SK-N-SH treated with all-trans-retinoic acid at 6 μM for 48 hours (cell line): ENCODE data around the gene DNMT3A.

Source experiments
- ATAC-seq: fragments of 200-7000 bp; cut with Tn5 transposase; 3 replicates; pipeline ENCODE4 v1.9.1; 2020; ENCODE audit warnings: mild to moderate bottlenecking, moderate library complexity
- ARNTL ChIP-seq: fragments of 450-650 bp; formaldehyde crosslinking; IDR thresholded peaks from 2 replicates; pipeline ENCODE4 v1.5.0; 2020; ENCODE audit warnings: low read depth, mild to moderate bottlenecking, moderate library complexity, borderline replicate concordance
- BACH2 ChIP-seq: fragments of 250-450 bp; sonication (Bioruptor Pico); IDR thresholded peaks from 2 replicates; pipeline ENCODE4 v1.9.0; 2021; ENCODE audit warnings: mild to moderate bottlenecking, borderline replicate concordance
- CREB5 ChIP-seq: fragments of 250-450 bp; sonication (Bioruptor Pico); IDR thresholded peaks from 2 replicates; pipeline ENCODE4 v1.5.1; 2020; ENCODE audit warnings: low read depth, mild to moderate bottlenecking, moderate library complexity
- CSDC2 ChIP-seq: fragments of 250-450 bp; sonication (Bioruptor Pico); IDR thresholded peaks from 2 replicates; pipeline ENCODE4 v1.5.0; 2020; ENCODE audit warnings: mild to moderate bottlenecking, moderate library complexity
- ESRRG ChIP-seq: fragments of 250-450 bp; sonication (Bioruptor Pico); IDR thresholded peaks from 2 replicates; pipeline ENCODE4 v1.6.1; 2021; ENCODE audit warnings: mild to moderate bottlenecking
- GLIS3 ChIP-seq: fragments of 250-450 bp; sonication (Bioruptor Pico); IDR thresholded peaks from 2 replicates; pipeline ENCODE4 v1.5.0; 2020; ENCODE audit warnings: mild to moderate bottlenecking, moderate library complexity
- PATZ1 ChIP-seq: fragments of 250-450 bp; sonication (Bioruptor Pico); IDR thresholded peaks from 2 replicates; pipeline ENCODE4 v1.8.0; 2020; ENCODE audit warnings: mild to moderate bottlenecking, moderate library complexity, borderline replicate concordance
- POU6F1 ChIP-seq: fragments of 250-450 bp; sonication (Bioruptor Pico); IDR thresholded peaks from 2 replicates; pipeline ENCODE4 v1.8.0; 2021; ENCODE audit warnings: low read depth, mild to moderate bottlenecking, moderate library complexity, borderline replicate concordance
- PPARA ChIP-seq: fragments of 250-450 bp; sonication (Bioruptor Pico); IDR thresholded peaks from 2 replicates; pipeline ENCODE4 v1.5.0; 2020; ENCODE audit warnings: mild to moderate bottlenecking, borderline replicate concordance
- RARB ChIP-seq: fragments of 250-450 bp; sonication (Bioruptor Pico); IDR thresholded peaks from 2 replicates; pipeline ENCODE4 v1.8.0; 2021; ENCODE audit warnings: mild to moderate bottlenecking, moderate library complexity
- SNAI2 ChIP-seq: fragments of 250-450 bp; sonication (Bioruptor Pico); IDR thresholded peaks from 2 replicates; pipeline ENCODE4 v1.5.0; 2020; ENCODE audit warnings: mild to moderate bottlenecking, moderate library complexity
- TOX ChIP-seq: fragments of 250-450 bp; sonication (Bioruptor Pico); IDR thresholded peaks from 2 replicates; pipeline ENCODE4 v1.8.0; 2021; ENCODE audit warnings: mild to moderate bottlenecking, moderate library complexity, borderline replicate concordance
- TSHZ2 ChIP-seq: fragments of 250-450 bp; sonication (Bioruptor Pico); IDR thresholded peaks from 2 replicates; pipeline ENCODE4 v1.5.0; 2020; ENCODE audit warnings: mild to moderate bottlenecking, moderate library complexity
- ZFP3 ChIP-seq: fragments of 250-450 bp; sonication (Bioruptor Pico); IDR thresholded peaks from 2 replicates; pipeline ENCODE4 v1.5.0; 2020; ENCODE audit warnings: mild to moderate bottlenecking, moderate library complexity
- ZFP30 ChIP-seq: fragments of 450-650 bp; formaldehyde crosslinking; IDR thresholded peaks from 2 replicates; pipeline ENCODE4 v1.5.0; 2022; ENCODE audit warnings: mild to moderate bottlenecking, moderate library complexity
- ZNF565 ChIP-seq: fragments of 450-650 bp; formaldehyde crosslinking; conservative IDR thresholded peaks from 2 replicates; pipeline ENCODE4 v1.5.0; 2020; ENCODE audit warnings: low read depth, mild to moderate bottlenecking, moderate library complexity
- ZNF70 ChIP-seq: fragments of 450-650 bp; formaldehyde crosslinking; IDR thresholded peaks from 2 replicates; pipeline ENCODE4 v1.5.0; 2020; ENCODE audit warnings: mild to moderate bottlenecking, moderate library complexity
- ZNF8 ChIP-seq: fragments of 450-650 bp; formaldehyde crosslinking; IDR thresholded peaks from 2 replicates; pipeline ENCODE4 v1.5.0; 2020; ENCODE audit warnings: mild to moderate bottlenecking, moderate library complexity

DNMT3A gene

GRCh38 chr2:25300001-25300400 is 41.7 kb downstream of the DNMT3A start (continued):
- TF ChIP-seq ZFP30 (CRISPR knock-in tag) (no peak), POU6F1 (no peak), PPARA (CRISPR knock-in tag) (no peak), TOX (CRISPR knock-in tag) (no peak), GLIS3 (CRISPR knock-in tag) (no peak), ESRRG (CRISPR knock-in tag) (no peak)

- TF ChIP-seq CREB5 (CRISPR knock-in tag) (no peak), ZNF565 (CRISPR knock-in tag) (no peak), PATZ1 (CRISPR knock-in tag) (no peak), ZNF70 (CRISPR knock-in tag) (no peak), BACH2 (CRISPR knock-in tag) (no peak)
- no peak for ATAC-seq
Observed at GRCh38 chr2:25298776-25299431, 42.8 kb downstream of the DNMT3A start.

- TF ChIP-seq BACH2 (CRISPR knock-in tag) (no peak), CREB5 (CRISPR knock-in tag) (no peak), ARNTL (no peak), CSDC2 (CRISPR knock-in tag) (no peak), TOX (CRISPR knock-in tag) (no peak)
- ATAC-seq = no peak
Observed at GRCh38 chr2:25297738-25298137, 44.0 kb downstream of the DNMT3A start.

GRCh38 chr2:25295621-25296020 is 46.1 kb downstream of the DNMT3A start:
- ATAC-seq = no peak
- TF ChIP-seq POU6F1 (no peak), GLIS3 (CRISPR knock-in tag) (no peak), TSHZ2 (CRISPR knock-in tag) (no peak), CREB5 (CRISPR knock-in tag) (no peak), PPARA (CRISPR knock-in tag) (no peak), ZFP30 (CRISPR knock-in tag) (no peak), RARB (CRISPR knock-in tag) (no peak), ZNF8 (CRISPR knock-in tag) (no peak), ZNF70 (CRISPR knock-in tag) (no peak), ZNF565 (CRISPR knock-in tag) (no peak), PATZ1 (CRISPR knock-in tag) (no peak), TOX (CRISPR knock-in tag) (no peak), ZFP3 (CRISPR knock-in tag) (no peak), SNAI2 (CRISPR knock-in tag) (no peak)
